Measurements from ENCODE around the gene NDFIP1. TPM values are rescaled to one million over a fixed set of nuclear protein-coding genes. Genes with fewer than 3 reads are reported as not detected.

The NDFIP1 gene
- total RNA-seq, 4 donors from 2014 or later, result 91.7 to 101 (median 97.0) TPM

GRCh38 chr5:142102980-142103740 is 5.4 kb upstream of the NDFIP1 start:
- TF ChIP-seq CTCF (IDR thresholded peaks at IDR 0.05; ENCODE audit: low read depth), result no peak

- TF ChIP-seq CTCF (IDR thresholded peaks at IDR 0.05; ENCODE audit: low read depth), result no peak
Measured at GRCh38 chr5:142104491-142104890, 4.1 kb upstream of the NDFIP1 start.

GRCh38 chr5:142106061-142106460 is 2.5 kb upstream of the NDFIP1 start:
- TF ChIP-seq CTCF (IDR thresholded peaks at IDR 0.05; ENCODE audit: low read depth), result no peak

- no peak for TF ChIP-seq CTCF (IDR thresholded peaks at IDR 0.05; ENCODE audit: low read depth)
Measured at GRCh38 chr5:142107036-142107735, 1.4 kb upstream of the NDFIP1 start.

- no peak for TF ChIP-seq CTCF (IDR thresholded peaks at IDR 0.05; ENCODE audit: low read depth)
Measured at GRCh38 chr5:142107736-142108431, 695 bp upstream of the NDFIP1 start.

GRCh38 chr5:142109331-142110045 is 909 bp downstream of the NDFIP1 start:
- no peak for TF ChIP-seq CTCF (IDR thresholded peaks at IDR 0.05; ENCODE audit: low read depth)
